A549 (cell line): ENCODE data around the gene SCGB1C1.

Experiments used
- CBX2 ChIP-seq: fragments of 200-600 bp; sonication (generic); IDR thresholded peaks from 2 replicates; pipeline ENCODE4 v1.6.1; 2016; ENCODE audit warnings: low read depth, mild to moderate bottlenecking, borderline replicate concordance
- POLR2A ChIP-seq: IDR thresholded peaks from 2 replicates; pipeline ENCODE4 v1.6.1; 2012; ENCODE audit warnings: mild to moderate bottlenecking, low read length
- ZSCAN20 ChIP-seq: fragments of 250-450 bp; sonication (Bioruptor Pico); IDR thresholded peaks from 2 replicates; pipeline ENCODE4 v1.8.0; 2022; ENCODE audit warnings: mild to moderate bottlenecking, moderate library complexity
- TF ChIP-seq, protein P1 (sequence below): fragments of 450-650 bp; IDR thresholded peaks from 2 replicates; pipeline ENCODE4 v1.6.1; 2014; ENCODE audit warnings: antibody characterized with exemption
- TF ChIP-seq, protein P2 (sequence below): fragments of >200 bp; sonication (Bioruptor Twin); formaldehyde crosslinking; IDR thresholded peaks from 3 replicates; pipeline ENCODE4 v1.5.1; 2016
- TF ChIP-seq, protein P3 (sequence below): IDR thresholded peaks from 2 replicates; pipeline ENCODE4 v1.6.1; 2012

DNA sequence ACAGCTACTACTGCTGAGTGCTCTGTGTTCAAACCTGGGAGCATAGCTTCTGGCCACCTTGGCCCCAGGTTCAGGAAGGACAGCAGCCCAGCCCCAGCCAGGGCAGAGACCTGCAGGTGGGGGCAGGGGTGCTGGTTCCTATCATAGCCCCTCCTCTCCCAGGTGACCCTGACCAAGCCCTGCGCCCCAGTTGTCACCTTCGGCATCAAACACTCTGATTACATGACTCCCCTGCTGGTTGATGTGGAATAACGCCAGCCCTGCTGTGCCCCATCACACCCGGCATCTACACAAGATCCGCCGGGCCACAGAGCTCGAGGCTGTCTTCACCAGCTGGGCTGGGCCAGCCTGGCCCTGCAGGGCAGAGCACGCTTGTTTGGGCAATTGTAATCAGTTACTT lies 6.9 kb downstream of the SCGB1C1 start:
- TF ChIP-seq, protein P1, sequence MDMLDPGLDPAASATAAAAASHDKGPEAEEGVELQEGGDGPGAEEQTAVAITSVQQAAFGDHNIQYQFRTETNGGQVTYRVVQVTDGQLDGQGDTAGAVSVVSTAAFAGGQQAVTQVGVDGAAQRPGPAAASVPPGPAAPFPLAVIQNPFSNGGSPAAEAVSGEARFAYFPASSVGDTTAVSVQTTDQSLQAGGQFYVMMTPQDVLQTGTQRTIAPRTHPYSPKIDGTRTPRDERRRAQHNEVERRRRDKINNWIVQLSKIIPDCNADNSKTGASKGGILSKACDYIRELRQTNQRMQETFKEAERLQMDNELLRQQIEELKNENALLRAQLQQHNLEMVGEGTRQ: no peak
- no peak for TF ChIP-seq POLR2A
- TF ChIP-seq, protein P2, sequence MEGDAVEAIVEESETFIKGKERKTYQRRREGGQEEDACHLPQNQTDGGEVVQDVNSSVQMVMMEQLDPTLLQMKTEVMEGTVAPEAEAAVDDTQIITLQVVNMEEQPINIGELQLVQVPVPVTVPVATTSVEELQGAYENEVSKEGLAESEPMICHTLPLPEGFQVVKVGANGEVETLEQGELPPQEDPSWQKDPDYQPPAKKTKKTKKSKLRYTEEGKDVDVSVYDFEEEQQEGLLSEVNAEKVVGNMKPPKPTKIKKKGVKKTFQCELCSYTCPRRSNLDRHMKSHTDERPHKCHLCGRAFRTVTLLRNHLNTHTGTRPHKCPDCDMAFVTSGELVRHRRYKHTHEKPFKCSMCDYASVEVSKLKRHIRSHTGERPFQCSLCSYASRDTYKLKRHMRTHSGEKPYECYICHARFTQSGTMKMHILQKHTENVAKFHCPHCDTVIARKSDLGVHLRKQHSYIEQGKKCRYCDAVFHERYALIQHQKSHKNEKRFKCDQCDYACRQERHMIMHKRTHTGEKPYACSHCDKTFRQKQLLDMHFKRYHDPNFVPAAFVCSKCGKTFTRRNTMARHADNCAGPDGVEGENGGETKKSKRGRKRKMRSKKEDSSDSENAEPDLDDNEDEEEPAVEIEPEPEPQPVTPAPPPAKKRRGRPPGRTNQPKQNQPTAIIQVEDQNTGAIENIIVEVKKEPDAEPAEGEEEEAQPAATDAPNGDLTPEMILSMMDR: no peak
- TF ChIP-seq ZSCAN20 (CRISPR knock-in tag): no peak
- TF ChIP-seq CBX2: no peak
- TF ChIP-seq, protein P3, sequence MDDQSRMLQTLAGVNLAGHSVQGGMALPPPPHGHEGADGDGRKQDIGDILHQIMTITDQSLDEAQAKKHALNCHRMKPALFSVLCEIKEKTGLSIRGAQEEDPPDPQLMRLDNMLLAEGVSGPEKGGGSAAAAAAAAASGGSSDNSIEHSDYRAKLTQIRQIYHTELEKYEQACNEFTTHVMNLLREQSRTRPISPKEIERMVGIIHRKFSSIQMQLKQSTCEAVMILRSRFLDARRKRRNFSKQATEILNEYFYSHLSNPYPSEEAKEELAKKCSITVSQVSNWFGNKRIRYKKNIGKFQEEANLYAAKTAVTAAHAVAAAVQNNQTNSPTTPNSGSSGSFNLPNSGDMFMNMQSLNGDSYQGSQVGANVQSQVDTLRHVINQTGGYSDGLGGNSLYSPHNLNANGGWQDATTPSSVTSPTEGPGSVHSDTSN: no peak
